MM.1S (cell line): ENCODE results near the gene NRXN3.

Experiments used
- CTCF ChIP-seq: fragments of 300-600 bp; sonication (generic); IDR thresholded peaks from 2 replicates; pipeline ENCODE4 v1.5.1; 2016; ENCODE audit warnings: antibody characterized with exemption, low read length, mixed read lengths
- EZH2 ChIP-seq: fragments of 300-600 bp; sonication (generic); optimal IDR thresholded peaks from 2 replicates; pipeline ENCODE3; 2017; ENCODE audit warnings: low read depth, mild to moderate bottlenecking, antibody characterized with exemption, low read length, mixed read lengths

- TF ChIP-seq EZH2 (no peak), CTCF (no peak)
Observed at GRCh38 chr14:79331830-79332229, 1161.7 kb downstream of the NRXN3 start.
